Measurements from ENCODE around the gene SLC25A12. TPM values are rescaled to one million over a fixed set of nuclear protein-coding genes. Genes with fewer than 3 reads are reported as not detected.

Gene SLC25A12
- total and polyA plus RNA-seq, 9 of the 15 experiments (the other 6 are each of a cell fraction or from before 2014, with no cell fraction given) = 13.5 to 36.5 (median 21.7) TPM

DNA sequence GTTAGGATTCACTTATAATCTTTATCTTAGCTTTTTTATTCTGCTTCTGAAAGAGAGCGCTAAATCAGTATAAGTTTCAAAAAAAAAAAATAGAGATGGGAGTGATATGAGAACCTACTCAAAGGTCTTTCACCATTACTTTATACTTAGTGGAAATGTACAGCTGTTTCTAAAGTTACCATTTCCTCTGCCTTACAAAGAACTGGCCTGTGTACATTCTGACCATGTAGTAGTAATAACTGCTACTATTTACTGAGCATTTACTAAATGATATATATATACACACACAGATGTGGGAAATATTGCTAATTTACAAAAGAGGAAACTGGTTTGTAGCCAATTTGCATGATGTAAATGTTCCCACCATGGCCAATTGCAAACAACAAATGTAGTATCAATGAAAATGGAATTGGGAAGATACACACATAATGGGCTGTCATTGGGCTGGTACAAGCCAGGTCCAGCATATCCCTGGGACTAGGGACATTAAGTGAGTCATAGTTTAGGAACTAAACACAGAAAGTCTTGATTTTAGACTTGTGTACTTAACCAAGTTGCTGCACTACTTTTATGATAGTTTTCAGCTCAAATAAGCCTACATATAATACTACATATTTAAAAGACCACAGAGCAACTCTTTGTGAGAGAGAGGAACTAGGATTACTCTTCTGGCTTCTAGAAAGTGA lies 139.6 kb downstream of the SLC25A12 start:
- no peak for TF ChIP-seq POLR2H (tag; IDR thresholded peaks at IDR 0.05; ENCODE audit: low read depth)
- TF ChIP-seq ELF2 (CRISPR knock-in tag; IDR thresholded peaks at IDR 0.05) = no peak
- TF ChIP-seq, protein P1, sequence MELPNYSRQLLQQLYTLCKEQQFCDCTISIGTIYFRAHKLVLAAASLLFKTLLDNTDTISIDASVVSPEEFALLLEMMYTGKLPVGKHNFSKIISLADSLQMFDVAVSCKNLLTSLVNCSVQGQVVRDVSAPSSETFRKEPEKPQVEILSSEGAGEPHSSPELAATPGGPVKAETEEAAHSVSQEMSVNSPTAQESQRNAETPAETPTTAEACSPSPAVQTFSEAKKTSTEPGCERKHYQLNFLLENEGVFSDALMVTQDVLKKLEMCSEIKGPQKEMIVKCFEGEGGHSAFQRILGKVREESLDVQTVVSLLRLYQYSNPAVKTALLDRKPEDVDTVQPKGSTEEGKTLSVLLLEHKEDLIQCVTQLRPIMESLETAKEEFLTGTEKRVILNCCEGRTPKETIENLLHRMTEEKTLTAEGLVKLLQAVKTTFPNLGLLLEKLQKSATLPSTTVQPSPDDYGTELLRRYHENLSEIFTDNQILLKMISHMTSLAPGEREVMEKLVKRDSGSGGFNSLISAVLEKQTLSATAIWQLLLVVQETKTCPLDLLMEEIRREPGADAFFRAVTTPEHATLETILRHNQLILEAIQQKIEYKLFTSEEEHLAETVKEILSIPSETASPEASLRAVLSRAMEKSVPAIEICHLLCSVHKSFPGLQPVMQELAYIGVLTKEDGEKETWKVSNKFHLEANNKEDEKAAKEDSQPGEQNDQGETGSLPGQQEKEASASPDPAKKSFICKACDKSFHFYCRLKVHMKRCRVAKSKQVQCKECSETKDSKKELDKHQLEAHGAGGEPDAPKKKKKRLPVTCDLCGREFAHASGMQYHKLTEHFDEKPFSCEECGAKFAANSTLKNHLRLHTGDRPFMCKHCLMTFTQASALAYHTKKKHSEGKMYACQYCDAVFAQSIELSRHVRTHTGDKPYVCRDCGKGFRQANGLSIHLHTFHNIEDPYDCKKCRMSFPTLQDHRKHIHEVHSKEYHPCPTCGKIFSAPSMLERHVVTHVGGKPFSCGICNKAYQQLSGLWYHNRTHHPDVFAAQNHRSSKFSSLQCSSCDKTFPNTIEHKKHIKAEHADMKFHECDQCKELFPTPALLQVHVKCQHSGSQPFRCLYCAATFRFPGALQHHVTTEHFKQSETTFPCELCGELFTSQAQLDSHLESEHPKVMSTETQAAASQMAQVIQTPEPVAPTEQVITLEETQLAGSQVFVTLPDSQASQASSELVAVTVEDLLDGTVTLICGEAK (IDR thresholded peaks at IDR 0.05) = no peak
- TF ChIP-seq, protein P1 (CRISPR knock-in tag; IDR thresholded peaks at IDR 0.05) = no peak
- no peak for TF ChIP-seq SRSF9 (IDR thresholded peaks at IDR 0.05; ENCODE audit: borderline replicate concordance, low read depth, low read length)
- TF ChIP-seq ZNF311 (CRISPR knock-in tag; IDR thresholded peaks at IDR 0.05) = no peak
- TF ChIP-seq ZNF316 (IDR thresholded peaks at IDR 0.05) = no peak
- TF ChIP-seq, protein P2, sequence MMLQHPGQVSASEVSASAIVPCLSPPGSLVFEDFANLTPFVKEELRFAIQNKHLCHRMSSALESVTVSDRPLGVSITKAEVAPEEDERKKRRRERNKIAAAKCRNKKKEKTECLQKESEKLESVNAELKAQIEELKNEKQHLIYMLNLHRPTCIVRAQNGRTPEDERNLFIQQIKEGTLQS (IDR thresholded peaks at IDR 0.05) = no peak
- TF ChIP-seq, protein P2 (CRISPR knock-in tag; conservative IDR thresholded peaks at IDR 0.05) = no peak
- no peak for TF ChIP-seq MAFK (IDR thresholded peaks at IDR 0.05; ENCODE audit: low read length)
- H4K20me1 ChIP-seq (replicated peaks; ENCODE audit: control insufficient read depth, insufficient read depth, low read length) = no peaks in the 10 kb centered on the region
- H2AFZ ChIP-seq (ENCODE audit: low read depth, low read length) = no peak overlapping the region
- no peaks in the 10 kb centered on the region for H3K9me1 ChIP-seq (ENCODE audit: control insufficient read depth, insufficient read depth, low read length)
- ChIA-PET CTCF (ENCODE audit: low intra/inter-chr PET ratio) (no interaction called here), POLR2A (interaction anchor here (0.7 kb wide), 1 partner anchor 36 kb away, joined by 3 read pairs; no protein-coding TSS in a partner anchor)
- FAIRE-seq (no peak), ATAC-seq (peak; percentile 57), DNase-seq (ENCODE audit: extremely low read depth in 1 of 4, low spot score in 3 of 4) (no peak)
- H3K4me2 ChIP-seq (ENCODE audit: insufficient read depth, low read length) = no peak overlapping the region
- intact Hi-C loops (cut with micrococcal nuclease) (no loop called here), in situ Hi-C loops (cut with MboI) (no loop called here)
- no peak overlapping the region for H3K4me3 ChIP-seq
- H3K9ac ChIP-seq (ENCODE audit: insufficient read depth in 1 of 2, low read depth in 2 of 2, low read length in 2 of 2) = no peak overlapping the region
- H3K4me1 ChIP-seq (replicated peaks in 1 of 2; ENCODE audit: control insufficient read depth in 2 of 2, insufficient read depth in 2 of 2, low read length in 2 of 2) = no peaks in the 10 kb centered on the region
- 59% methylated on average over 1 of the region's 1 CpG for WGBS (ENCODE audit: insufficient coverage, low coverage, missing lambda C conversion rate)
- no TSS peak for BruUV-seq (replicated peaks)
- no peaks in the 10 kb centered on the region for H3K9me3 ChIP-seq (replicated peaks; ENCODE audit: control insufficient read depth, insufficient read depth, low read depth, low read length)
- no peak overlapping the region; the same call in 2 of the 3 replicates for H3K27ac ChIP-seq (ENCODE audit: extremely low read depth, low read depth, low read length)
- H3K79me2 ChIP-seq (ENCODE audit: control insufficient read depth, insufficient read depth, low read length) = no peaks in the 10 kb centered on the region
- peaks cover 25% of the 10 kb centered on the region for H3K36me3 ChIP-seq (ENCODE audit: control insufficient read depth, insufficient read depth, low read length)
- H3K27me3 ChIP-seq (ENCODE audit: control insufficient read depth in 2 of 2, insufficient read depth in 2 of 2, low read length in 2 of 2) = no peaks in the 10 kb centered on the region

Measured in K562 (cell line).